ENCODE data around the gene AEBP1.
"Not testable (repeated sequence)": the region's sequence is repeated elsewhere in the genome, so short reads cannot be mapped to it uniquely, and the experiment has no call there.

Gene AEBP1

DNA sequence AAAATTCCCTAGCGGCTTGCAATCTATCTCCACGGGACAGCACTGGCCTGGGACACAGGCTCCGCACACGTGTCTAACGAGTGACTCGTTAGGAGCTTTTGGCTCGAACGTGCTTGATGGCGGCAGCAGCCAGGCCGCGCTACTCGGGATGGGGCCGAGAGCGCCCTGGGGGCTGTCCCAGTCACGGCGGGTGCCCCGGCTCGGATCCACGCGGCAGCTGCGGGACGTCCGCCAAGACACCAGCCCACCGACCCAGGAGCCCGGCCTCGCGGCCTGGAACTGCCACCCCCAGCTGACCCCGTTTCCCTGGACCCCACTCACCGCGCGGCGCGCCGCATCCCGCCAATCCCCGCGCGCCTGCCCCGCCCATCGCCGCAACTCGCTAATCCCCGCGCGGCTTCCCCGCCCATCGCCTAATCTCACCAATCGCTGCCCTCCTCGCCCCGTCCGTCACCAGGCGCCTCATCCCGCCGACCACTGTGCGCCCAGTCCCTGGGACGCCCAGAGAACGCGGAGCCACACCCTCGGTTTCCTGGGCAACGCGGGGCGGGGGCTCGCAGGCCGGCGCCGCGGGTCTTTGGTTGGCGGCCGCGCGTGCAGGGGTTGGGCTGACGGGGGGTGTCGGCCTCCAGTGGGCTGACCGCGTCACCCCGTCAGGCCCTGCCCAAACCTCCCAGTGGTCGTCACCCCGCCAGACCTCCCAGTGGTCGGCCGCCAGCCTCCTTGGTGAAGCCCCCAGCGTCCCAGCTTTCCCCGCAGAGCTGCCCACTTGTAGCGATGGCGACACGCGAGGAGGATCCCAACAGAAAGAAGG, 19.3 kb downstream of the AEBP1 start, which contains the start of gene POLD2:
TSS of gene POLD2 (minus strand) at position 359 of the 814 bp plus-strand sequence. CDS start 1,495 bp downstream, outside the sequence.
- Histone ChIP-seq H3K27me3 (ENCODE audit: insufficient read depth, low read length, poor library complexity) (no peaks in the 10 kb centered on the region), H3K23ac (ENCODE audit: low read length) (no peak within 1 kb of the TSS), H2AK5ac (ENCODE audit: low read length) (peak within 1 kb of the TSS; percentile 6), H3K4me2 (ENCODE audit: low read length) (peak within 1 kb of the TSS; percentile 96), H3K4me3 (ENCODE audit: low read length) (peak within 1 kb of the TSS; percentile 84), H2BK15ac (replicated peaks; ENCODE audit: low read depth) (no peak within 1 kb of the TSS), H2BK120ac (ENCODE audit: low read depth, low read length) (no peak within 1 kb of the TSS), H3K79me2 (ENCODE audit: control insufficient read depth, insufficient read depth, low read length) (peaks cover 20% of the 10 kb centered on the region), H3K36me3 (ENCODE audit: control insufficient read depth, insufficient read depth, low read length) (peaks cover 2% of the 10 kb centered on the region), H2BK5ac (ENCODE audit: low read length) (no peak within 1 kb of the TSS), H3K27ac (ENCODE audit: low read depth, low read length) (peak within 1 kb of the TSS; percentile 33), H4K5ac (ENCODE audit: low read length) (no peak within 1 kb of the TSS), H3K56ac (ENCODE audit: low read length) (peak within 1 kb of the TSS; percentile 97), H3K18ac (ENCODE audit: low read length) (peak within 1 kb of the TSS; percentile 15), H3K4ac (ENCODE audit: low read depth, low read length) (no peak within 1 kb of the TSS), H3K4me1 (ENCODE audit: control insufficient read depth, low read depth, low read length) (no peaks in the 10 kb centered on the region), H3K9ac (ENCODE audit: low read length) (peak within 1 kb of the TSS; percentile 89), H3K79me1 (ENCODE audit: low read length) (peaks cover 21% of the 10 kb centered on the region), H4K8ac (ENCODE audit: low read depth, low read length) (no peak within 1 kb of the TSS)
- peak; percentile 98 for DNase-seq
- WGBS (ENCODE audit: extremely low coverage, insufficient coverage, low lambda C conversion rate): no CpG with 5 or more reads among the region's 86 CpGs

DNA sequence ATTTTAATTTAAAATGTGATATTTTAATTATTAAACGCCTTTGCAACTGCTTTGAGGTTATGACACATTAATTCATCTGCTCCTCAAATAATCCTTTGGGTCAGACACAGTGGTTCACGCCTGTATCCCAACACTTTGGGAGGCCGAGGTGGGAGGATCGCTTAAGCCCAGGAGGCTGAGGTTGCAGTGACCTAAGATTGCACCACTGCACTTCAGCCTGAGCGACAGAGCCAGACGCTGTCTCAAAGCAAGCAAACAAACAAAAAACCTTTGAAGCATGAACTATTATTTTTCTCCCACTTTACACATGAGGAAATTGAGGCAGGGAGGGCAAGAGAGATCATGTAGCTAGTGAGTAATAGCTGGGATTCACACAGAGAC, 20.7 kb downstream of the AEBP1 start:
- no peaks in the 10 kb centered on the region for H3K27me3 ChIP-seq (ENCODE audit: insufficient read depth, low read length, poor library complexity)
- H4K8ac ChIP-seq (ENCODE audit: low read depth, low read length): no peak overlapping the region
- no peak overlapping the region for H3K9ac ChIP-seq (ENCODE audit: low read length)
- H2BK5ac ChIP-seq (ENCODE audit: low read length): no peak overlapping the region
- H3K79me2 ChIP-seq (ENCODE audit: control insufficient read depth, insufficient read depth, low read length): peaks cover 14% of the 10 kb centered on the region
- no peak overlapping the region for H2AK5ac ChIP-seq (ENCODE audit: low read length)
- no CpG with 5 or more reads among the region's 6 CpGs for WGBS (ENCODE audit: extremely low coverage, insufficient coverage, low lambda C conversion rate)
- no peak overlapping the region for H3K4me3 ChIP-seq (ENCODE audit: low read length)
- H3K36me3 ChIP-seq (ENCODE audit: control insufficient read depth, insufficient read depth, low read length): peaks cover 2% of the 10 kb centered on the region
- H3K27ac ChIP-seq (ENCODE audit: low read depth, low read length): no peak overlapping the region
- DNase-seq: no peak
- no peak overlapping the region for H3K56ac ChIP-seq (ENCODE audit: low read length)
- peaks cover 13% of the 10 kb centered on the region for H3K79me1 ChIP-seq (ENCODE audit: low read length)
- H3K23ac ChIP-seq (ENCODE audit: low read length): no peak overlapping the region
- no peak overlapping the region for H2BK15ac ChIP-seq (replicated peaks; ENCODE audit: low read depth)
- H3K18ac ChIP-seq (ENCODE audit: low read length): no peak overlapping the region
- H3K4me1 ChIP-seq (ENCODE audit: control insufficient read depth, low read depth, low read length): no peaks in the 10 kb centered on the region
- no peak overlapping the region for H3K4me2 ChIP-seq (ENCODE audit: low read length)
- H4K5ac ChIP-seq (ENCODE audit: low read length): no peak overlapping the region
- H2BK120ac ChIP-seq (ENCODE audit: low read depth, low read length): no peak overlapping the region
- no peak overlapping the region for H3K4ac ChIP-seq (ENCODE audit: low read depth, low read length)

DNA sequence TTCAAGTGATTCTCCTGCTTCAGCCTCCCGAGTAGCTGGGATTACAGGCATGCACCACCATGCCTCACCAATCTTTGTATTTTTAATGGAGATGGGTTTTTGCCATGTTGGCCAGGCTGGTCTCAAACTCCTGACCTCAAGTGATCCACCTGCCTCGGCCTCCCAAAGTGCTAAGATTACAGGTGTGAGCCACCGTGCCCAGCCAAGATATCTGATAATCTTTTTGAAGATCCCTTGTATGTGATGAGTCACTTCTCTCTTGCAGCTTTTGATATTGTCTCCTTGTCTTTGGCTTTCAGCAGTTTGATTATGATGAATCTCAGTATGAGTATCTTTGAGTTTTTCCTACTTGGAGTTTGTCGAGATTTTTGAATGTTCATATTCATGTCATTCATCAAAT, 22.4 kb downstream of the AEBP1 start:
- H2BK120ac ChIP-seq (ENCODE audit: low read depth, low read length); H3K79me1 ChIP-seq (ENCODE audit: low read length); H2BK5ac ChIP-seq (ENCODE audit: low read length); H3K4me1 ChIP-seq (ENCODE audit: control insufficient read depth, low read depth, low read length); H3K79me2 ChIP-seq (ENCODE audit: control insufficient read depth, insufficient read depth, low read length); H3K4ac ChIP-seq (ENCODE audit: low read depth, low read length); H3K56ac ChIP-seq (ENCODE audit: low read length); DNase-seq; H4K8ac ChIP-seq (ENCODE audit: low read depth, low read length); H3K4me3 ChIP-seq (ENCODE audit: low read length); H4K5ac ChIP-seq (ENCODE audit: low read length); H3K9ac ChIP-seq (ENCODE audit: low read length); H3K27me3 ChIP-seq (ENCODE audit: insufficient read depth, low read length, poor library complexity); H3K18ac ChIP-seq (ENCODE audit: low read length); H2AK5ac ChIP-seq (ENCODE audit: low read length); H3K27ac ChIP-seq (ENCODE audit: low read depth, low read length); H3K36me3 ChIP-seq (ENCODE audit: control insufficient read depth, insufficient read depth, low read length); H3K4me2 ChIP-seq (ENCODE audit: low read length); H3K23ac ChIP-seq (ENCODE audit: low read length); H2BK15ac ChIP-seq (replicated peaks; ENCODE audit: low read depth): not testable (repeated sequence)
- WGBS (ENCODE audit: extremely low coverage, insufficient coverage, low lambda C conversion rate): no CpG with 5 or more reads among the region's 4 CpGs

DNA sequence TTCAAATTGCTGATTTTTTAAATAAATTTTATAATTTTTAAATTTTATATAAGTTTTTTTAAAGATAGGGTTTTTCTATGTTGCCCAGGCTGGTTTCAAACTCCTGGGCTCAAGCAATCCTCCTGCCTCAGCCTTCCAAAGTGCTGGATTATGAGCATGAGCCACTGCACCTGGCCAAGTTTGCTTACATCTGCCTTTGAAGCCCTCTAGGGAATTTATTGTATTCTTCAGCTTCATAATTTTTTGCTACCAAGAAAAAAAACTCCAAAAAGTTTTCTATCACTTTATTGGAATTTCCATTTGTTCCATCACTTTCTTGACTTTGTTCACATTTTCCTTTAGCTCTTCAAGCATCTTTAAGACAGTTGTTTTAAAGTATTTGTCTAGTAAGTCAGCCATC, 23.0 kb downstream of the AEBP1 start:
- no peaks in the 10 kb centered on the region for H3K27me3 ChIP-seq (ENCODE audit: insufficient read depth, low read length, poor library complexity)
- no peak overlapping the region for H2BK15ac ChIP-seq (replicated peaks; ENCODE audit: low read depth)
- no peak overlapping the region for H3K27ac ChIP-seq (ENCODE audit: low read depth, low read length)
- H3K79me1 ChIP-seq (ENCODE audit: low read length): peaks cover 2% of the 10 kb centered on the region
- H3K56ac ChIP-seq (ENCODE audit: low read length): no peak overlapping the region
- H3K18ac ChIP-seq (ENCODE audit: low read length): no peak overlapping the region
- H2BK120ac ChIP-seq (ENCODE audit: low read depth, low read length): no peak overlapping the region
- no peaks in the 10 kb centered on the region for H3K36me3 ChIP-seq (ENCODE audit: control insufficient read depth, insufficient read depth, low read length)
- no peak overlapping the region for H3K4me3 ChIP-seq (ENCODE audit: low read length)
- H3K79me2 ChIP-seq (ENCODE audit: control insufficient read depth, insufficient read depth, low read length): peaks cover 4% of the 10 kb centered on the region
- H3K23ac ChIP-seq (ENCODE audit: low read length): no peak overlapping the region
- no peak overlapping the region for H4K5ac ChIP-seq (ENCODE audit: low read length)
- H3K4me1 ChIP-seq (ENCODE audit: control insufficient read depth, low read depth, low read length): peaks cover 7% of the 10 kb centered on the region
- no peak overlapping the region for H3K4ac ChIP-seq (ENCODE audit: low read depth, low read length)
- no peak for DNase-seq
- no peak overlapping the region for H4K8ac ChIP-seq (ENCODE audit: low read depth, low read length)
- H3K4me2 ChIP-seq (ENCODE audit: low read length): no peak overlapping the region
- no peak overlapping the region for H2AK5ac ChIP-seq (ENCODE audit: low read length)
- no peak overlapping the region for H2BK5ac ChIP-seq (ENCODE audit: low read length)
- H3K9ac ChIP-seq (ENCODE audit: low read length): no peak overlapping the region

DNA sequence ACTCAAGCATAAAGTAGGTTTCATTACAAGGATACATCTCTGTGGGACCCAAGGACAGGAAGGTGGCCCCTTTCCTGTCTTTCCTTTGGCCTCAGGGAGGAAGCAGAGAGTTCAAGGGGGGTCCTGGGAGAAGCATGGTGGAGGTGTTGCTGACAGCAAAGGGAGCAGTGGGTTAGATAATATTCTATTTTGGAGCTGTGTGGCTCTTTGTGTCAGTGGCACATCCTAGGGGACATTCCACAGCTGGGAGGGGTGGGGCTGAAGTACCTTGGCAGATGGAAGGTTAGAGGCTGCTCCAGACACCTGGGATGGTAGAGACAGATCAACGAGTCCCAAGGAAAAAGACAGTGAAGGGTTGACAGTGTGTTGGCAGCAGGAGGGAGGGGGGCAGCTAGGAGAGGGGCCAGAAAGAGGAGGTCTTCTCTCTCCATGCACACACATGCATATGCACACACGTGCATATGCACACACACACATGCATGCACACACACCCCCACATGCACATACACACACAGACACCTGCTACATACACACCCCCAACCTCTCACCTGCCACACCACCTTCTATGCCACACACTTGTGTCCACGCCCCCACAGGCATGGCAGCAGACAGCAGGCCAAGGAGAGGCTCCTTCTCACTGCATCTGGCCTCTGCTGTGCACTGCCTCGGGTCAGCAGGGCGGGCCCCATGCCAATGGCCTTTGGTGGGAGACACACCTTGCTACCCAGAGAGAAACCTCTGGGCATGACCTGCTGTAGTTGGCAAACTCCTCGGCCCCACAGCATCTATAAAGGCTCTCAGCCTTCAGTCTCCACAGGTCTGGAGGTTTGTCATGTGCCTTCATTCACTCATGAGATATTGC, 24.8 kb downstream of the AEBP1 start:
- Histone ChIP-seq H4K8ac (ENCODE audit: low read depth, low read length) (no peak overlapping the region), H3K18ac (ENCODE audit: low read length) (no peak overlapping the region), H2AK5ac (ENCODE audit: low read length) (no peak overlapping the region), H3K23ac (ENCODE audit: low read length) (no peak overlapping the region), H2BK5ac (ENCODE audit: low read length) (no peak overlapping the region), H3K4ac (ENCODE audit: low read depth, low read length) (no peak overlapping the region), H3K79me1 (ENCODE audit: low read length) (no peaks in the 10 kb centered on the region), H3K36me3 (ENCODE audit: control insufficient read depth, insufficient read depth, low read length) (no peaks in the 10 kb centered on the region), H4K5ac (ENCODE audit: low read length) (no peak overlapping the region), H3K4me1 (ENCODE audit: control insufficient read depth, low read depth, low read length) (peaks cover 11% of the 10 kb centered on the region), H3K27me3 (ENCODE audit: insufficient read depth, low read length, poor library complexity) (no peaks in the 10 kb centered on the region), H2BK120ac (ENCODE audit: low read depth, low read length) (no peak overlapping the region), H3K4me3 (ENCODE audit: low read length) (no peak overlapping the region), H2BK15ac (replicated peaks; ENCODE audit: low read depth) (no peak overlapping the region), H3K79me2 (ENCODE audit: control insufficient read depth, insufficient read depth, low read length) (no peaks in the 10 kb centered on the region), H3K9ac (ENCODE audit: low read length) (no peak overlapping the region), H3K27ac (ENCODE audit: low read depth, low read length) (no peak overlapping the region), H3K56ac (ENCODE audit: low read length) (no peak overlapping the region), H3K4me2 (ENCODE audit: low read length) (no peak overlapping the region)
- no CpG with 5 or more reads among the region's 6 CpGs for WGBS (ENCODE audit: extremely low coverage, insufficient coverage, low lambda C conversion rate)
- no peak for DNase-seq

Data from mesendoderm (in vitro differentiated cells).